DND-41 (cell line): Measurements from ENCODE around the gene ASL.

Experiments used
- CTCF ChIP-seq: IDR thresholded peaks from 2 replicates; pipeline ENCODE4 v1.5.1; 2012; ENCODE audit warnings: borderline replicate concordance, low read length, moderate library complexity, mild to moderate bottlenecking; ENCODE audit not compliant: poor library complexity, severe bottlenecking; ENCODE audit errors: extremely low read depth
- EZH2 ChIP-seq: IDR thresholded peaks from 3 replicates; pipeline ENCODE4 v1.6.1; 2012; ENCODE audit warnings: borderline replicate concordance, low read depth, mild to moderate bottlenecking, moderate library complexity, low read length, inconsistent platforms; ENCODE audit not compliant: severe bottlenecking

GRCh38 chr7:66050337-66050957 is 25.2 kb upstream of the ASL start:
- TF ChIP-seq CTCF (no peak), EZH2 (no peak)
